HCT116 (cell line): ENCODE data around the gene TAF1B. TPM values are rescaled to one million over a fixed set of nuclear protein-coding genes. Genes with fewer than 3 reads are reported as not detected.

ENCODE experiments used
- ATAC-seq: fragments of 200-7000 bp; cut with Tn5 transposase; 2 replicates; pipeline ENCODE4 v1.9.1; 2020; ENCODE audit warnings: mild to moderate bottlenecking, moderate library complexity
- BruUV-seq: library from RNA; stranded (reverse); fragments of 400-500 nt; replicated peaks from 2 replicates; lab custom pipeline; 2021; lab: Mats Ljungman, UMichigan
- CTCF ChIA-PET: fragments of 300-600 bp; sonication (Branson Sonifier 250); formaldehyde crosslinking; loops from one replicate; lab custom pipeline; 2021; ENCODE audit warnings: antibody characterized with exemption; lab: Charles Lee
- POLR2A ChIA-PET: fragments of 300-600, 350-600 bp; sonication (Branson Sonifier 250); formaldehyde crosslinking; loops from one replicate; lab custom pipeline; 2021; ENCODE audit warnings: antibody characterized with exemption; lab: Charles Lee
- RAD21 ChIA-PET, 2 experiments: fragments of 300-600 bp; sonication (Branson Sonifier 250); formaldehyde crosslinking; loops; one replicate each; lab custom pipeline; 2023; ENCODE audit warnings: low total read pairs in 2 of 2; ENCODE audit not compliant: uncharacterized antibody in 2 of 2, unreplicated experiment in 2 of 2, low non-redundant PET in 1 of 2; lab: Charles Lee
- DNase-seq: peaks from one replicate; pipeline ENCODE4 v3.0.0-alpha.2; 2010; ENCODE audit warnings: low read depth, low spot score
- H2AFZ ChIP-seq: fragments of 200-600 bp; shearing (Covaris generic), sonication (generic); 2 replicates; pipeline ENCODE4 v1.6.1; 2017; ENCODE audit warnings: low read depth, mixed run types, mixed read lengths, antibody characterized with exemption, low read length; ENCODE audit not compliant: poor library complexity, severe bottlenecking
- H3K27ac ChIP-seq: 2 replicates; pipeline ENCODE4 v1.5.1; 2012; ENCODE audit warnings: low read depth, low read length
- H3K27me3 ChIP-seq: fragments of 200-600 bp; sonication (generic); 2 replicates; pipeline ENCODE4 v1.6.1; 2016; ENCODE audit warnings: mixed run types, low read length, mixed read lengths; ENCODE audit not compliant: insufficient read depth
- H3K36me3 ChIP-seq, 2 experiments: fragments of 200-500 bp in 1 of 2; fragments of 200-600 bp in 1 of 2; sonication (Bioruptor generic) in 1 of 2; sonication (generic) in 1 of 2; 2 replicates each; pipeline versions ENCODE4 v1.5.1 to v1.6.1; 2014 to 2016; ENCODE audit warnings: low read length in 2 of 2, inconsistent platforms in 1 of 2, mixed read lengths in 1 of 2, mixed run types in 1 of 2; ENCODE audit not compliant: insufficient read depth in 2 of 2, control insufficient read depth in 1 of 2
- H3K4me1 ChIP-seq, 2 experiments: fragments of 200-600 bp in 1 of 2; sonication (generic) in 1 of 2; 2 replicates each; pipeline versions ENCODE4 v1.5.1 to v1.6.1; 2012 to 2017; ENCODE audit warnings: low read length in 2 of 2, inconsistent platforms in 1 of 2, mild to moderate bottlenecking in 1 of 2, mixed read lengths in 1 of 2, mixed run types in 1 of 2, moderate library complexity in 1 of 2; ENCODE audit not compliant: insufficient read depth in 2 of 2, control insufficient read depth in 1 of 2
- H3K4me2 ChIP-seq: fragments of 200-600 bp; sonication (generic); 2 replicates; pipeline ENCODE4 v1.6.1; 2017; ENCODE audit warnings: mixed run types, low read length, mixed read lengths
- H3K4me3 ChIP-seq, 2 experiments: fragments of 200-600 bp in 1 of 2; sonication (generic) in 1 of 2; replicated peaks in 1 of 2; 2 replicates each; pipeline ENCODE4 v1.5.1; 2011 to 2016; ENCODE audit warnings: low read length in 2 of 2, control low read depth in 1 of 2, low read depth in 1 of 2, mild to moderate bottlenecking in 1 of 2, mixed read lengths in 1 of 2, mixed run types in 1 of 2
- H3K79me2 ChIP-seq: fragments of 200-600 bp; sonication (generic); 2 replicates; pipeline ENCODE4 v1.6.1; 2017; ENCODE audit warnings: mild to moderate bottlenecking, mixed run types, low read length, moderate library complexity, mixed read lengths; ENCODE audit not compliant: insufficient read depth
- H3K9ac ChIP-seq: fragments of 200-600 bp; sonication (generic); 2 replicates; pipeline ENCODE4 v1.6.1; 2016; ENCODE audit warnings: low read length, mixed read lengths
- H3K9me2 ChIP-seq: fragments of 200-600 bp; sonication (generic), shearing (Covaris generic); 2 replicates; pipeline ENCODE4 v1.6.1; 2017; ENCODE audit warnings: mixed run types, mild to moderate bottlenecking, moderate library complexity; ENCODE audit not compliant: insufficient read depth
- H3K9me3 ChIP-seq, 2 experiments: fragments of 200-500 bp in 1 of 2; fragments of 200-600 bp in 1 of 2; sonication (Bioruptor generic) in 1 of 2; sonication (generic) in 1 of 2; 2 replicates each; pipeline ENCODE4 v1.6.1; 2014 to 2017; ENCODE audit warnings: low read length in 2 of 2, mixed read lengths in 2 of 2, inconsistent platforms in 1 of 2, low read depth in 1 of 2, mild to moderate bottlenecking in 1 of 2, mixed run types in 1 of 2, moderate library complexity in 1 of 2; ENCODE audit not compliant: control insufficient read depth in 1 of 2, insufficient read depth in 1 of 2
- H4K20me1 ChIP-seq: fragments of 200-600 bp; sonication (generic), shearing (Covaris generic); 2 replicates; pipeline ENCODE4 v1.6.1; 2017; ENCODE audit warnings: mixed run types, mild to moderate bottlenecking, moderate library complexity; ENCODE audit not compliant: insufficient read depth
- CEBPB ChIP-seq: IDR thresholded peaks from 2 replicates; pipeline ENCODE4 v1.6.1; 2012; ENCODE audit warnings: low read depth
- ELF1 ChIP-seq: IDR thresholded peaks from 2 replicates; pipeline ENCODE4 v1.6.1; 2012; ENCODE audit warnings: low read depth, borderline replicate concordance
- EZH2 ChIP-seq: fragments of 200-600 bp; sonication (generic); IDR thresholded peaks from 2 replicates; pipeline ENCODE4 v1.6.1; 2017; ENCODE audit warnings: antibody characterized with exemption, mixed run types
- FOSL1 ChIP-seq: IDR thresholded peaks from 2 replicates; pipeline ENCODE4 v1.6.1; 2012; ENCODE audit warnings: low read depth
- JUND ChIP-seq: IDR thresholded peaks from 2 replicates; pipeline ENCODE4 v1.6.1; 2012
- MAX ChIP-seq: IDR thresholded peaks from 2 replicates; pipeline ENCODE4 v1.6.1; 2012
- POLR2A ChIP-seq: IDR thresholded peaks from 2 replicates; pipeline ENCODE4 v1.7.0; 2011; ENCODE audit warnings: borderline replicate concordance; ENCODE audit not compliant: insufficient read depth, insufficient read length; ENCODE audit errors: extremely low read depth
- POLR2AphosphoS5 ChIP-seq: IDR thresholded peaks from 2 replicates; pipeline ENCODE4 v1.6.1; 2011; ENCODE audit warnings: mild to moderate bottlenecking, low read depth, low read length, moderate library complexity
- RAD21 ChIP-seq: IDR thresholded peaks from 2 replicates; pipeline ENCODE4 v1.6.1; 2012; ENCODE audit warnings: low read depth, mild to moderate bottlenecking
- REST ChIP-seq: IDR thresholded peaks from 2 replicates; pipeline ENCODE4 v1.6.1; 2012; ENCODE audit warnings: low read depth
- SP1 ChIP-seq: IDR thresholded peaks from 2 replicates; pipeline ENCODE4 v1.6.1; 2012; ENCODE audit warnings: low read depth
- SRF ChIP-seq: IDR thresholded peaks from 2 replicates; pipeline ENCODE4 v1.6.1; 2012; ENCODE audit warnings: low read depth
- TCF7L2 ChIP-seq: IDR thresholded peaks from 2 replicates; pipeline ENCODE4 v1.7.0; 2011; ENCODE audit warnings: borderline replicate concordance, inconsistent platforms; ENCODE audit not compliant: insufficient read depth, insufficient read length; ENCODE audit errors: extremely low read depth
- ZNF274 ChIP-seq: fragments of 200-500 bp; sonication (Bioruptor generic); IDR thresholded peaks from 2 replicates; pipeline ENCODE4 v1.6.1; 2014; ENCODE audit warnings: mild to moderate bottlenecking, low read depth, low read length, inconsistent platforms
- intact Hi-C: fragments of 100-400 bp; cut with micrococcal nuclease; formaldehyde crosslinking; loops from 2 replicates; pipeline ENCODE4 v1.10.0; 2022
- total RNA-seq: library from RNA; stranded (reverse); gene quantifications from one replicate; pipeline ENCODE4 v1.2.1, GENCODE V29; 2021; ENCODE audit not compliant: unreplicated experiment
- TF ChIP-seq, protein P1 (sequence below): IDR thresholded peaks from 2 replicates; pipeline ENCODE4 v1.6.1; 2011; ENCODE audit warnings: mild to moderate bottlenecking, low read length, moderate library complexity; ENCODE audit not compliant: insufficient replicate concordance; ENCODE audit errors: extremely low read depth
- TF ChIP-seq, protein P2 (sequence below), 3 experiments: fragments of 200-600 bp in 1 of 3; sonication (generic) in 1 of 3; IDR thresholded peaks in 2 of 3; conservative IDR thresholded peaks in 1 of 3; 2 replicates each; pipeline ENCODE4 v1.5.1; 2012 to 2017; ENCODE audit warnings: low read depth in 2 of 3, low read length in 2 of 3, antibody characterized with exemption in 1 of 3, borderline replicate concordance in 1 of 3, control low read depth in 1 of 3, mild to moderate bottlenecking in 1 of 3, mixed read lengths in 1 of 3, mixed run types in 1 of 3, moderate library complexity in 1 of 3; ENCODE audit not compliant: insufficient read depth in 1 of 3
- TF ChIP-seq, protein P3 (sequence below): IDR thresholded peaks from 2 replicates; pipeline ENCODE4 v1.6.1; 2012

TAF1B gene
- total RNA-seq, 1 experiment from 2014 or later: 27.9 TPM

- TF ChIP-seq REST: no peak
- TF ChIP-seq, protein P1, sequence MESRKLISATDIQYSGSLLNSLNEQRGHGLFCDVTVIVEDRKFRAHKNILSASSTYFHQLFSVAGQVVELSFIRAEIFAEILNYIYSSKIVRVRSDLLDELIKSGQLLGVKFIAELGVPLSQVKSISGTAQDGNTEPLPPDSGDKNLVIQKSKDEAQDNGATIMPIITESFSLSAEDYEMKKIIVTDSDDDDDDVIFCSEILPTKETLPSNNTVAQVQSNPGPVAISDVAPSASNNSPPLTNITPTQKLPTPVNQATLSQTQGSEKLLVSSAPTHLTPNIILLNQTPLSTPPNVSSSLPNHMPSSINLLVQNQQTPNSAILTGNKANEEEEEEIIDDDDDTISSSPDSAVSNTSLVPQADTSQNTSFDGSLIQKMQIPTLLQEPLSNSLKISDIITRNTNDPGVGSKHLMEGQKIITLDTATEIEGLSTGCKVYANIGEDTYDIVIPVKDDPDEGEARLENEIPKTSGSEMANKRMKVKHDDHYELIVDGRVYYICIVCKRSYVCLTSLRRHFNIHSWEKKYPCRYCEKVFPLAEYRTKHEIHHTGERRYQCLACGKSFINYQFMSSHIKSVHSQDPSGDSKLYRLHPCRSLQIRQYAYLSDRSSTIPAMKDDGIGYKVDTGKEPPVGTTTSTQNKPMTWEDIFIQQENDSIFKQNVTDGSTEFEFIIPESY: no peak
These were observed 106.1 kb downstream of the TAF1B start (continued) for GRCh38 chr2:9949239-9949991.

DNA sequence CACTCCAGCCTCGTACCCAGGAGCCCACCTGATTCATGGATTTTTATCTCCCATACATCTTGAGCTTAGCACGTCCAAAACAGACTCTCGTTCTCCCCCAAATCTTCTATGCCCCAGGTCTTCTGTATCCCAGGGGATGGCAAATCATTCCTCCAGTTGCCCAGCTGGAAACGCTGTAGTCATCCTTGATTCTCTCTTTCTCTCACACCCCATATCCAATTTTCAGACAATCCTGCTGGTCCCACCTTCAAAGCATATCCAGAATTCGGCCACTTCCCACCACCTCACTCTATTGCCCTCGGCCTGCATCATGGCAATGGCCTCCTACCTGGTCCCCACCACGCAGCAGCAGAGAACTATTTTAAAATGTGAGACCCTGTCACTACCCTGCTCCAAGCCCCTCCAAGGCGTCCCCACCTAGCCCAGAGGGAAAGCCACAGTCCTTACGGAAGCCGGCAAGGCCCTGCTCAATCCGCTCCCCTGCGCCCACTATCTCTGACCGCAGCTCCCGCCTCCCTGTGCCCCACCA, 106.8 kb downstream of the TAF1B start:
- peak overlapping the region in 1 of 2 experiments; percentile 43; a peak in 1 of 4 replicates for H3K4me3 ChIP-seq
- ATAC-seq (no peak), DNase-seq (no peak)
- H3K79me2 ChIP-seq: no peaks in the 10 kb centered on the region
- H3K4me2 ChIP-seq: peak overlapping the region; percentile 87
- H2AFZ ChIP-seq: no peak overlapping the region
- no peaks in the 10 kb centered on the region for H3K9me3 ChIP-seq
- ChIA-PET RAD21 (no interaction called here), POLR2A (no interaction called here), CTCF (no interaction called here)
- H3K9me2 ChIP-seq: no peaks in the 10 kb centered on the region
- H3K9ac ChIP-seq: no peak overlapping the region
- no peaks in the 10 kb centered on the region for H3K36me3 ChIP-seq
- no peak overlapping the region for H3K27ac ChIP-seq
- BruUV-seq: no TSS peak
- peaks cover 13 to 31% of the 10 kb centered on the region in 2 experiments for H3K4me1 ChIP-seq
- H4K20me1 ChIP-seq: no peaks in the 10 kb centered on the region
- H3K27me3 ChIP-seq: no peaks in the 10 kb centered on the region
- intact Hi-C loops: no loop called here
- TF ChIP-seq, protein P2, sequence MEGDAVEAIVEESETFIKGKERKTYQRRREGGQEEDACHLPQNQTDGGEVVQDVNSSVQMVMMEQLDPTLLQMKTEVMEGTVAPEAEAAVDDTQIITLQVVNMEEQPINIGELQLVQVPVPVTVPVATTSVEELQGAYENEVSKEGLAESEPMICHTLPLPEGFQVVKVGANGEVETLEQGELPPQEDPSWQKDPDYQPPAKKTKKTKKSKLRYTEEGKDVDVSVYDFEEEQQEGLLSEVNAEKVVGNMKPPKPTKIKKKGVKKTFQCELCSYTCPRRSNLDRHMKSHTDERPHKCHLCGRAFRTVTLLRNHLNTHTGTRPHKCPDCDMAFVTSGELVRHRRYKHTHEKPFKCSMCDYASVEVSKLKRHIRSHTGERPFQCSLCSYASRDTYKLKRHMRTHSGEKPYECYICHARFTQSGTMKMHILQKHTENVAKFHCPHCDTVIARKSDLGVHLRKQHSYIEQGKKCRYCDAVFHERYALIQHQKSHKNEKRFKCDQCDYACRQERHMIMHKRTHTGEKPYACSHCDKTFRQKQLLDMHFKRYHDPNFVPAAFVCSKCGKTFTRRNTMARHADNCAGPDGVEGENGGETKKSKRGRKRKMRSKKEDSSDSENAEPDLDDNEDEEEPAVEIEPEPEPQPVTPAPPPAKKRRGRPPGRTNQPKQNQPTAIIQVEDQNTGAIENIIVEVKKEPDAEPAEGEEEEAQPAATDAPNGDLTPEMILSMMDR (IDR thresholded peaks at IDR 0.05 in 2 of 3, conservative IDR thresholded peaks at IDR 0.05 in 1 of 3; ENCODE audit: borderline replicate concordance in 1 of 3, insufficient read depth in 1 of 3, low read depth in 2 of 3, low read length in 2 of 3): no peak
- no peak for TF ChIP-seq SP1
- TF ChIP-seq, protein P3, sequence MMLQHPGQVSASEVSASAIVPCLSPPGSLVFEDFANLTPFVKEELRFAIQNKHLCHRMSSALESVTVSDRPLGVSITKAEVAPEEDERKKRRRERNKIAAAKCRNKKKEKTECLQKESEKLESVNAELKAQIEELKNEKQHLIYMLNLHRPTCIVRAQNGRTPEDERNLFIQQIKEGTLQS: no peak
- TF ChIP-seq TCF7L2: no peak
- no peak for TF ChIP-seq RAD21
- TF ChIP-seq POLR2AphosphoS5: no peak
- no peak for TF ChIP-seq ZNF274
- no peak for TF ChIP-seq SRF
- no peak for TF ChIP-seq POLR2A
- TF ChIP-seq ELF1: no peak
- TF ChIP-seq EZH2: no peak
- TF ChIP-seq FOSL1: no peak
- no peak for TF ChIP-seq JUND
- TF ChIP-seq MAX: no peak
- TF ChIP-seq CEBPB: no peak
